K562 (cell line): ENCODE measurements around the gene GSK3B. TPM values are rescaled to one million over a fixed set of nuclear protein-coding genes. Genes with fewer than 3 reads are reported as not detected.

ENCODE experiments used
- ATF6 ChIP-seq: sonication (generic); formaldehyde crosslinking; IDR thresholded peaks from 2 replicates; pipeline ENCODE4 v1.4.0; 2020; ENCODE audit warnings: mild to moderate bottlenecking, missing genetic modification reagents
- CBFB ChIP-seq: sonication (generic); formaldehyde crosslinking; IDR thresholded peaks from 2 replicates; pipeline ENCODE4 v1.4.0; 2020; ENCODE audit warnings: mild to moderate bottlenecking, missing genetic modification reagents
- CHD1 ChIP-seq: fragments of 200-600 bp; sonication (generic); IDR thresholded peaks from one replicate; pipeline ENCODE4 v1.6.1; 2012; ENCODE audit warnings: mild to moderate bottlenecking, moderate library complexity, low read length, inconsistent platforms
- CREB3 ChIP-seq: fragments of 450-650 bp; conservative IDR thresholded peaks from 2 replicates; pipeline ENCODE4 v1.6.1; 2016; ENCODE audit warnings: missing genetic modification characterization, low read depth, mild to moderate bottlenecking, missing compliant biosample characterization, moderate library complexity
- IRF2 ChIP-seq: sonication (generic); formaldehyde crosslinking; IDR thresholded peaks from 2 replicates; pipeline ENCODE4 v1.8.1; 2022; ENCODE audit warnings: mild to moderate bottlenecking, missing genetic modification reagents
- MIER1 ChIP-seq: fragments of 450-650 bp; IDR thresholded peaks from 2 replicates; pipeline ENCODE4 v1.6.1; 2016; ENCODE audit warnings: antibody characterized with exemption, mild to moderate bottlenecking, low read depth
- SIX5 ChIP-seq, 2 experiments: IDR thresholded peaks; 2 replicates each; pipeline ENCODE4 v1.6.1; 2011; ENCODE audit warnings: low read length in 2 of 2, borderline replicate concordance in 1 of 2, low read depth in 1 of 2, mild to moderate bottlenecking in 1 of 2, moderate library complexity in 1 of 2; ENCODE audit not compliant: insufficient read depth in 1 of 2
- YBX1 ChIP-seq: fragments of 450-650 bp; IDR thresholded peaks from 2 replicates; pipeline ENCODE4 v1.7.1; 2016; ENCODE audit warnings: mild to moderate bottlenecking
- ZNF318 ChIP-seq, 2 experiments: fragments of 450-650 bp; IDR thresholded peaks; 2 replicates each; pipeline ENCODE4 v1.6.1; 2016; ENCODE audit warnings: mild to moderate bottlenecking in 2 of 2, borderline replicate concordance in 1 of 2, low read depth in 1 of 2, moderate library complexity in 1 of 2
- ZNF609 ChIP-seq: sonication (generic); formaldehyde crosslinking; IDR thresholded peaks from 2 replicates; pipeline ENCODE4 v1.8.1; 2023; ENCODE audit warnings: missing genetic modification reagents, mild to moderate bottlenecking, borderline replicate concordance
- ZNF717 ChIP-seq: fragments of 250-450 bp; sonication (Bioruptor Pico); IDR thresholded peaks from 2 replicates; pipeline ENCODE4 v1.5.0; 2021
- polyA plus RNA-seq, 8 experiments: library from polyadenylated mRNA; depleted of rRNA in 4 of 8; stranded (reverse) in 5 of 8; unstranded in 3 of 8; fragments of >200 nt; fragmentation: Nextera tagmentation in 2 of 8; fragmentation: Illumina TruSeq in 1 of 8; extraction: Ambion mirVana in 2 of 8; extraction: Trizol in 1 of 8; gene quantifications; 2 replicates each; pipeline versions ENCODE4 v1.2.1 to v1.2.3, GENCODE V29; 2011 to 2014; ENCODE audit warnings: inconsistent platforms in 1 of 8, missing spikeins in 1 of 8
- total RNA-seq, 7 experiments: library from RNA; depleted of rRNA in 6 of 7; stranded (reverse); fragments of >200 nt in 6 of 7; fragmentation: Illumina TruSeq in 2 of 7; extraction: Trizol in 2 of 7; gene quantifications; 2 replicates each; pipeline versions ENCODE4 v1.2.1 to v1.2.3, GENCODE V29; 2011 to 2021; ENCODE audit warnings: low replicate concordance in 1 of 7

The GSK3B gene
- total and polyA plus RNA-seq, 9 of the 15 experiments (the other 6 are each of a cell fraction or from before 2014, with no cell fraction given): 4.7 to 25.0 (median 18.7) TPM

GRCh38 chr3:119835556-119835955 lies 258.7 kb downstream of the GSK3B start (continued):
- TF ChIP-seq CREB3 (tag) (no peak), ZNF609 (CRISPR knock-in tag) (no peak), IRF2 (CRISPR knock-in tag) (no peak), YBX1 (no peak), ZNF318 (IDR thresholded peaks at IDR 0.05; ENCODE audit: borderline replicate concordance in 1 of 2, low read depth in 1 of 2) (no peak), CHD1 (no peak), ATF6 (no peak), ZNF717 (no peak), SIX5 (IDR thresholded peaks at IDR 0.05; ENCODE audit: borderline replicate concordance in 1 of 2, insufficient read depth in 1 of 2, low read depth in 1 of 2, low read length in 2 of 2) (no peak), CBFB (no peak), MIER1 (no peak)
